ENCODE measurements around the gene POLDIP3. TPM values are rescaled to one million over a fixed set of nuclear protein-coding genes. Genes with fewer than 3 reads are reported as not detected.
A peak's percentile ranks its signal among the peaks of the same experiment; 100 is the strongest.

POLDIP3 gene
- total and polyA plus RNA-seq, 11 donors: 13.0 to 42.7 (median 29.0) TPM

- ATAC-seq: no peak
- 55 to 70% (median 65%) methylated on average over 9 of the region's 9 CpGs for WGBS, 4 donors
- Histone ChIP-seq H3K9me3 (no peaks in the 10 kb centered on the region), H3K27ac (peak overlapping the region in 9 of 12 donors; percentile 33 to 97 (median 92)), H3K4me1 (peaks cover 27 to 79% (median 62%) of the 10 kb centered on the region in 12 donors), H3K36me3 (peaks cover 0 to 5% (median 0%) of the 10 kb centered on the region in 9 donors), H3K27me3 (no peaks in the 10 kb centered on the region), H3K4me3 (no peak overlapping the region)
- intact Hi-C loops (cut with DNase I): no loop called here
- TF ChIP-seq, protein P1, sequence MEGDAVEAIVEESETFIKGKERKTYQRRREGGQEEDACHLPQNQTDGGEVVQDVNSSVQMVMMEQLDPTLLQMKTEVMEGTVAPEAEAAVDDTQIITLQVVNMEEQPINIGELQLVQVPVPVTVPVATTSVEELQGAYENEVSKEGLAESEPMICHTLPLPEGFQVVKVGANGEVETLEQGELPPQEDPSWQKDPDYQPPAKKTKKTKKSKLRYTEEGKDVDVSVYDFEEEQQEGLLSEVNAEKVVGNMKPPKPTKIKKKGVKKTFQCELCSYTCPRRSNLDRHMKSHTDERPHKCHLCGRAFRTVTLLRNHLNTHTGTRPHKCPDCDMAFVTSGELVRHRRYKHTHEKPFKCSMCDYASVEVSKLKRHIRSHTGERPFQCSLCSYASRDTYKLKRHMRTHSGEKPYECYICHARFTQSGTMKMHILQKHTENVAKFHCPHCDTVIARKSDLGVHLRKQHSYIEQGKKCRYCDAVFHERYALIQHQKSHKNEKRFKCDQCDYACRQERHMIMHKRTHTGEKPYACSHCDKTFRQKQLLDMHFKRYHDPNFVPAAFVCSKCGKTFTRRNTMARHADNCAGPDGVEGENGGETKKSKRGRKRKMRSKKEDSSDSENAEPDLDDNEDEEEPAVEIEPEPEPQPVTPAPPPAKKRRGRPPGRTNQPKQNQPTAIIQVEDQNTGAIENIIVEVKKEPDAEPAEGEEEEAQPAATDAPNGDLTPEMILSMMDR (IDR thresholded peaks at IDR 0.05): no peak
- TF ChIP-seq POLR2A (IDR thresholded peaks at IDR 0.05): no peak
- no peak for DNase-seq
Measured at GRCh38 chr22:42641801-42642413, 27.2 kb upstream of the POLDIP3 start.

DNA sequence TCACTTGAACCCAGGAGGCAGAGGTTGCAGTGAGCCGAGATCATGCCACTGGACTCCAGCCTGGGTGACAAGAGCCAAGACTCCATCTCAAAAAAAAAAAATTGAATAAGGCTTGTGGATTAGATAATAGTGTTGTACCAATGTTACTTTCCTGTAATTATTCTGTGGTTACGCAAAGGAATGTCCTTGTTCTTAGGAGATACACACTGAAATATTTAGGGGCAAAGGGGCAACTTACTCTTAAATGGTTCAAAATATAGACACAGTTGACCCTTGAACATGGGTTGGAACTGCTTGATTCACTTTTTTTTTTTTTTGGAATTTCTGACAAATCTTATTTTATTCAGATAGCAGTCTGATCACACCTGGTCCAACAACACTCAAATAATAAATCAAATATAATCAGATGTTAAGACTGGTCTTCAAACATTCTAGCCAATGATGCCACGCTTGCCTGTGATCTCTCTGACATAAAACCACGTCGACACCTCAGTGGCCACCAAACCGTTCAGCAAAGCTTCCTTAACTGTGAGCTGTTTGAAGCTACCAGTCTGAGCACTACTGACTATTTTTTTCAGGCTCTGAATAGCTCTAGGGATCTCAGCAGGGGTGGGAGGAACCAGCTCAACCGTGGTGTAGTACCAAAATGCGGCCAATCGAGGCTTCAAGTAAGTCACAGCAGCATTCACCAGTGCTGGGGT lies 25.0 kb upstream of the POLDIP3 start:
- WGBS, 4 donors: 73 to 78% (median 76%) methylated on average over 9 of the region's 9 CpGs
- no peaks in the 10 kb centered on the region for H3K27me3 ChIP-seq
- peaks cover 11 to 78% (median 52%) of the 10 kb centered on the region in 12 donors for H3K4me1 ChIP-seq
- no peak for TF ChIP-seq POLR2A (IDR thresholded peaks at IDR 0.05)
- TF ChIP-seq, protein P1 (IDR thresholded peaks at IDR 0.05): no peak
- intact Hi-C loops (cut with DNase I): no loop called here
- peaks cover 0 to 25% (median 19%) of the 10 kb centered on the region in 9 donors for H3K36me3 ChIP-seq
- H3K9me3 ChIP-seq: no peaks in the 10 kb centered on the region
- H3K4me3 ChIP-seq: no peak overlapping the region
- ATAC-seq: no peak
- H3K27ac ChIP-seq: peak overlapping the region in 2 of 12 donors; percentile 3 to 4
- DNase-seq: no peak

- H3K36me3 ChIP-seq: peaks cover 5 to 46% (median 40%) of the 10 kb centered on the region in 9 donors
- no peak for DNase-seq
- no peaks in the 10 kb centered on the region for H3K27me3 ChIP-seq
- H3K9me3 ChIP-seq: no peaks in the 10 kb centered on the region
- H3K4me3 ChIP-seq: no peak overlapping the region
- ATAC-seq: no peak
- TF ChIP-seq, protein P1 (IDR thresholded peaks at IDR 0.05): no peak
- TF ChIP-seq POLR2A (IDR thresholded peaks at IDR 0.05): no peak
- intact Hi-C loops (cut with DNase I): no loop called here
- peak overlapping the region in 4 of 12 donors; percentile 13 to 80 (median 20) for H3K27ac ChIP-seq
- 87 to 98% (median 90%) methylated on average over 9 to 12 of the region's 12 CpGs for WGBS, 4 donors
- peaks cover 0 to 56% (median 31%) of the 10 kb centered on the region in 12 donors for H3K4me1 ChIP-seq
Measured at GRCh38 chr22:42637555-42637954, 22.9 kb upstream of the POLDIP3 start.

GRCh38 chr22:42636506-42636905 lies 21.8 kb upstream of the POLDIP3 start:
- peak overlapping the region in 10 of 12 donors; percentile 62 to 87 (median 82) for H3K27ac ChIP-seq
- H3K36me3 ChIP-seq: peaks cover 5 to 57% (median 50%) of the 10 kb centered on the region in 9 donors
- H3K4me3 ChIP-seq: no peak overlapping the region
- ATAC-seq: no peak
- intact Hi-C loops (cut with DNase I): no loop called here
- no peaks in the 10 kb centered on the region for H3K9me3 ChIP-seq
- no peaks in the 10 kb centered on the region for H3K27me3 ChIP-seq
- TF ChIP-seq POLR2A (IDR thresholded peaks at IDR 0.05): no peak
- TF ChIP-seq, protein P1 (IDR thresholded peaks at IDR 0.05): no peak
- peaks cover 0 to 56% (median 29%) of the 10 kb centered on the region in 12 donors for H3K4me1 ChIP-seq
- no peak for DNase-seq
- WGBS, 4 donors: 96 to 99% (median 96%) methylated on average over 17 of the region's 17 CpGs
